Activated CD4-positive, alpha-beta T cell treated with anti-CD3 and anti-CD28 coated beads, Interleukin-10, Interleukin-2, amounts not matched to agents 100 ng/mL and 50 ng/mL, durations not matched to agents 16 hours and 8 hours (primary cell): ENCODE results near the gene PILRA.
"Not testable (repeated sequence)": the region's sequence is repeated elsewhere in the genome, so short reads cannot be mapped to it uniquely, and the experiment has no call there.

Experiments
- DNase-seq: peaks from one replicate; pipeline ENCODE4 v3.0.0-alpha.2; 2020

Gene PILRA

DNA sequence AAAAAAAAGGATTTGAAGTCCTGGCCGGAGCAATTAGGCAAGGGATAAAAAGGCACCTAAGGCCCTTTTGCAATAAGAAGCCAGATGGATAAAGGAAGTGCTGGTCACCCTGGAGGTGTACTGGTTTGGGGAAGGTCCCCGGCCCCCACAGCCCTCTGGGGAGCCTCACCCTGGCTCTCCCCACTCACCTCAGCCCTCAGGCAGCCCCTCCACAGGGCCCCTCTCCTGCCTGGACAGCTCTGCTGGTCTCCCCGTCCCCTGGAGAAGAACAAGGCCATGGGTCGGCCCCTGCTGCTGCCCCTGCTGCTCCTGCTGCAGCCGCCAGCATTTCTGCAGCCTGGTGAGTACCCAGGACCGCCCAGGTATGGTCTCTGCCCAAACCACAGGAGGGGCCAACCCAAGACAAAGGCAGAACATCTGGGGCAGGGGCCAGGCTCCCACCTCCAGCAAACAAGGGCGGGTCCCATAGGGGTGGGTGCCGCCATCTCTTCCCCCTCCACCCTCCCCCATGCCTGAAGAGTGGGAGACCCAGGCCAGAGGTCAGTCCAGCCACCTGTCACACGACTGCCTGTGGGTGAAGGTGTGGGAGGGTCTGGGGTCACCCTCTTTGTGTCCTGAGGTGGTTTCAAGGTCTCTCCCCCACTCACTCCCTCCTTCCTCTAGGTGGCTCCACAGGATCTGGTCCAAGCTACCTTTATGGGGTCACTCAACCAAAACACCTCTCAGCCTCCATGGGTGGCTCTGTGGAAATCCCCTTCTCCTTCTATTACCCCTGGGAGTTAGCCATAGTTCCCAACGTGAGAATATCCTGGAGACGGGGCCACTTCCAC lies 15.0 kb upstream of the PILRA start, which contains the start of gene PILRB:
Gene PILRB, plus strand, starts transcription at position 91 of the 830 bp plus-strand sequence. Its CDS starts 186 bp downstream, at position 277.
- no peak for DNase-seq

DNA sequence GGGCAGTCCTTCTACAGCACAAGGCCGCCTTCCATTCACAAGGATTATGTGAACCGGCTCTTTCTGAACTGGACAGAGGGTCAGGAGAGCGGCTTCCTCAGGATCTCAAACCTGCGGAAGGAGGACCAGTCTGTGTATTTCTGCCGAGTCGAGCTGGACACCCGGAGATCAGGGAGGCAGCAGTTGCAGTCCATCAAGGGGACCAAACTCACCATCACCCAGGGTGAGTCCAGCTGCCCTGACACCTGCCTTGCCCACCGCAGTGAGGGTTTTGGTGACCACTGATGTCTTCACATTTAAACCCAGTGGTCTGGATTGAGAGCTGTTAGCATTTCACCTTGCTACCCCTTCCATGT lies 14.5 kb upstream of the PILRA start:
- DNase-seq, result no peak

DNA sequence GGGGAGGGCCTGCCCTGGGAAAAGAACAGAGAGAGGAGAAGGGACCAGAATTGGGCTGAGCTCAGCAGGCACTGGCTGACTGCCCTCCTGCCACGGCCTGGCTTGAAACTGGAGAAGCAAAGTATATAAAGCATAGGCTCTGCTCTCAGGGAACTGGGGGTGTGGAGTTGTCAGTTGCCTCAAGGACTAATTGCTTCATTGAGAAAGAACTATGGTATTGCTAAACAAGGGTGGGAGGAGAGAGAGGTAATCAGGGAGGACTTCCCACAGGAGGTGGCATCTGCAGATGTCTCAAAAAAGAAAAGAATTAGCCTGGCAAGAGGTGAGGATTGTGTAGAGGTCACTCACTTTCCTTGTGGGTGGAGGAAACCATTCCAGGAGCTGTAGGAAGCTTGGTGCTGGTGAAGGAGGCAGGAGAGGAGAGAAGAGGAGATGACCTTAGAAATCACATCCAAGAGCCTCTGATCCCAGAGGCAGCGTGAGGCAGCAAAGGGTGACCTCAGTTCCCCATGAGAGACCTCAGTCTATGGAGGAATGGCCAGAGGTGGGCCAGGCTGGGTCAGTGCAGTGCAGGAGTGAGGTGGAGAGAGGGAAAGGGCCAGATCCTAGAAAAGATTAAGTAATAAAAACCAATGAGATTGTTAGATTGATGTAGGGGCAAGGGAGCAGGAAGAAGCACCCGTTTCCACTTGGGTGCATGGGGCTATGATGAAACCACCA lies 13.0 kb upstream of the PILRA start:
- DNase-seq, result no peak

DNA sequence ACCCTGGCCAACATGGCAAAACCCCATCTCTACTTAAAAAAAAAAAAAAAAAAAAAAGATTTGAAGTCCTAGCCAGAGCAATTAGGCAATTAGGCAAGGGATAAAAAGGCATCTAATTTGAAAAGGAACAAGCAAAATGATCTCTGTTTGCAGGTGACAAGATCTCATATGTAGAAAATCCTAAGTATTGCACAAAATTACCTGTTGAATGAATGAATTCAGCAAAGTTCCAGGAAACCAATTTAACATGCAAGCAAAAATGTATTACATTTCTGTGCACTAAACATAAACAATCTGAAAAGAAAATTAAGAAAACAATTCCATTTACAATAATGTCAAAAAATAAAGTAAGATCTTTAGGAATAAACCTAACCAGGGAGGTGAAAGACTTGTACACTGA lies 10.2 kb upstream of the PILRA start:
- DNase-seq, result no peak

DNA sequence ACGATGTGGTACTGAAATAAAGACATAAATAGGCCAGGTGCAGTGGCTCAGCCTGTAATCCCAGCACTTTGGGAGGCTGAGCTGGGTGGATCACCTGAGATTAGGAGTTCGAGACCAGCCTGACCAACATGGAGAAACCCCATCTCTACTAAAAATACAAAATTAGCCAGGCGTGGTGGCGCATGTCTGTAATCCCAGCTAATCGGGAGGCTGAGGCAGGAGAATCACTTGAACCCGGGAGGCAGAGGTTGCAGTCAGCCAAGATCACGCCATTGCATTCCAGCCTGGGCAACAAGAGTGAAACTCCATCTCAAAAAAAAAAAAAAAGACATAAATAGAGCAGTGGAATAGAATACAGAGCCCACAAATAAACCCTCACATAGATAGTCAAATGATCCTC lies 9.5 kb upstream of the PILRA start:
- not testable (repeated sequence) for DNase-seq

DNA sequence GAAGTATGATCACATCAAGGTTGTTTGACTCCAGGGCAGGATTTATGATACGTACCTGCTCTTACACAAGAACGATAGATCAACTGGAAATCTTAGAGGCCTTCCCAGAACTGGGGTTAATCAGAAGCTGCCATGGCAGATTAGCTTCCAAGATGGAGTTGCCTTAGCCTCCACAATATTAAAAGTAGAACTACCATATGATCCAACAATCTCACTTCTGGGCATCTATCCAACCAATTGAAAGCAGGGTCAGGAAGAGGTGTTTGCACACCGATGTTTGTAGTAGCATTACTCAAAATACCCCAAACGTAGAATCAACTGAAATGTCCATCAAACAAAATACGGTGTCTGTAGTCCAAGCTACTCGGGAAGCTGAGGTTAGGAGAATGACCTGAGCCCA lies 8.8 kb upstream of the PILRA start:
- DNase-seq, result no peak

DNA sequence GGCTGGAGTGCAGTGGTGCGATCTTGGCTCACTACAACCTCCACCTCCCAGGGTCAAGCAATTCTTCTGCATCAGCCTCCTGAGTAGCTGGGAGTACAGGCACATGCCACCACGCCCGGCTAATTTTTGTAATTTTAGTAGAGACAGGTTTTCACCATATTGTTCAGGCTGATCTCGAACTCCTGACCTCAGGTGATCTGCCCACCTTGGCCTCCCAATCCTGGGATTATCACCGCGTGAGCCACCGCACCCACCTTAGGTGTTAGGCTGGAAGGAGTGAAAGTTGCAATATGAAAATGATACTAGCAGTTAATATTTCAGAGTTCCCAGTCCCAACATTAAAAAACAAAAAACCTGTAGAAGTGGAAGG lies 7.3 kb upstream of the PILRA start:
- DNase-seq, result not testable (repeated sequence)

DNA sequence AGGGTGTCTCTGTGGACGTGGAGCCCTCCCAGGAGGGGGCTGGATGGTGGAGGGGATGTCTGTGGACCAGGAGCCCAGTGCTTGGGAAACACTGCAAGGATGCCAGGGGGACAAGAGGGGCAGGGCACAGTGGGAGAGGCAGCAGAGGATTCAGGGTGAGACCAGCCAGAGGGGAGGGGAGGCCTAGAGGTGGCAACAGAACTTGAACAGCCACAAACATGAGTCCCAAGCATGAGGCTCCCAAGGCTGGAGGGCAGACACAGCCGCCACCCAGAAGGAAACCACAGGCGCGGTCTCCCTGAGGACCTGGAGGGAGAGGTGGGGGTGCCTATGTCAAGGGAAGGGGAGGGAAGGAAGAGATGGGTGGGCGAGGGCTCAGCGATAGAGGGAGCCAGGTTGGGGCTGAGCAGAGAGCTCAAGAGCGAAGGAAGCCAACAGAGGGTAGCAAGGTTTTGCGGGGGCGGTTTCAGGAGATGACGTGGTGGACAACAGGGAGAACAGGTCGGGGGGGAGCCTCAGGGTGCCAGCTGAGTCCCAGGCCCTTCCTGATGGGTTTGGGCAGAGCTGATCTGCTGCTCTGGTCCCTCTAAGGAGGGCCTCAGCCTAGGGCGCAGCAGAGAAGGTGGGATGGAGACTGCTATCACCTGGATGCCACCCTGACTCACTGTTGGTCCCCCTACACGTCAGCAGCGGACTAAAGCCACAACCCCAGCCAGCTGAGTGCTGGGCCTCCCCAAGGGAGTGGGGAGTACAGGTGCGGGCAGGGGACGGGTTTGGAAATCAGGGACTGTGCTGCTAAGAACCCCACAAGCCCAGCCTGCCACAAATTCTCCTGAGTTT lies 6.7 kb upstream of the PILRA start:
- DNase-seq, result peak; percentile 19

DNA sequence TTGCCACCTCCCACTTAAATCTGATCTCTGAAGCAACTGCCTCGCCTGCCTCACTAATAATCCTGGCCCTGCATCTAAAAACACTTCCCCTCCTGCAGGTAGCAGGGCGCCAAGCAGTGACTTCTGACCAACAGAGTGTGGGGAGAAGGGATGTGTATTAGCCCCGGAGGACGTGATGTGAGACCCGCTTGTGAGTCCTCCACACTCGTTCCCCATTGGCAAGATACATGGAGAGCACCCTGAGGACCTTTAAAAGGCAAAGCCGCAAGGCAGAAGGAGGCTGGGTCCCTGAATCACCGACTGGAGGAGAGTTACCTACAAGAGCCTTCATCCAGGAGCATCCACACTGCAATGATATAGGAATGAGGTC lies 6.1 kb upstream of the PILRA start:
- no peak for DNase-seq

DNA sequence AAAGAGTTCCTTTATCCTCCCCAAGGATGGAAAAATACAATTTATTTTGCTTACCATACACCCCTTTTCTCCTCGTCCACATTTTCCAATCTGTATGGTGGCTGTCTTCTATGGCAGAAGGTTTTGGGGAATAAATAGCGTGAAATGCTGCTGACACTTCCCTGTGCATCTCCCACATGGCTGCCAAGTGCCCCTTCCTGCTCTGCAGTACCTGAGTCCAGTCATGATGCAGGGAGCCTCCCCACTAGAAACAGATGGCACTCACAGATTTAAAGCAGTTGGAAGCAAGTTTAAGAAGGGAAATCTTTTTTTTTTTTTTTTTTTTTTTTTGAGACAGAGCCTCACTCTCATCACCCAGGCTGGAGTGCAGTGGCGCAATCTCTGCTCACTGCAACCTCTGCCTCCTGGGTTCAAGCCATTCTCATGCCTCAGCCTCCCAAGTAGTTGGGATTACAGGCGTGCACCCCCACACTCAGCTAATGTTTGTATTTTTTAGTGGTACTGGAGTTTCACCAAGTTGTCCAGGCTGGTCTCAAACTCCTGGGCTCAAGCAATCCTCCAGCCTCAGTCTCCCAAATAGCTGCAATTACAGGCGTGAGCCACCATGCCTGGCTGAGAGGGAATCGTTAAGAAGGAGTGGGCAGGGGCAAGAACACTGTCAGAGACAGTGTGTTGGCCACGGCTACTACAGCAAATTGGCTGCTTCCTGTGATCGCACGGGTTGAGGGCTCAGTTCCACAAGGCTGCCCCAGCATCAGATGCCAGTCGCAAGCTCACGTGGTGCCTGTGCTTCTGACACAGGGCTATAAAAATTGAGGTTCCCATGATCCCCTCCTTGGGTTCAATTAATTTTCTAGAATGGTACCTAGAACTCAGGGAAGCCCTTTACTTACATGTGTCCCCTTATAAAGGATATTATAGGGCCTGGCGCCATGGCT lies 5.3 kb upstream of the PILRA start:
- no peak for DNase-seq

DNA sequence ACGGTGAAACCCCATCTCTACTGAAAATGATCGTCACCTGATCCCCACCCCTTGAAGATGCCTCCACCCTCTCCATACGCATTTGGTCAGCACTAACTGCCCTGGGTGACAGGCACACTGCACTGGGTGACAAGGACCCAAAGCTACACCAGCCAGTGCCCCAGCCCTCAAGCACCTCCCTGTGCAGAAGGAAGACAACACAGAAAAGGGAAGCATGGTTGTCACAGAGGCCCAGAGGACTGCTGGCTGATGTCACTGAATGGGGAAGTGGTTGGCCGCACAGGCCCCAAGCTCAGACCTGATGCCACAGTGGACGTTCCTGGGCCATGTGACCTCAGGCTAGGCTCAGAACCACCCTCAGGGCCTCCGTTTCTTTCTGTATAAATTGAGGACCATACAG lies 4.2 kb upstream of the PILRA start:
- no peak for DNase-seq

DNA sequence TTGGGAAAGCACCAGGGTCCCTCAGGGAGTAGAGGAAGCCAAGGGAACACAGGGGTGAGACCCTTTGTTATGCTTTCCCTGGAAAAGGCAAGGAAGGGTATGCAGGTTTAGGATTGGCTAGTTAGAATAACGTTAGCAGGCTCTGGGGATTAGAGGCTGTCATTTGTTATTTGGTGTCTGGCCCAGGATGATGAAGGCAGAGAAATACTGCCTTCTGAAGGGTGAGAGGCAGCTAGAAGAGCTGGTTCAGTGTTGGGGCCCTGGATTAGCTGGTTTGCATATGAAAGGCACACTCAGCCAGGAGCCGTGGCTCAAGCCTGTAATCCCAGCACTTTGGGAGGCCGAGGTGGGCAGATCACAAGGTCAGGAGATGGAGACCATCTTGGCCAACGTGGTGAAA lies 3.0 kb upstream of the PILRA start:
- DNase-seq, result no peak

DNA sequence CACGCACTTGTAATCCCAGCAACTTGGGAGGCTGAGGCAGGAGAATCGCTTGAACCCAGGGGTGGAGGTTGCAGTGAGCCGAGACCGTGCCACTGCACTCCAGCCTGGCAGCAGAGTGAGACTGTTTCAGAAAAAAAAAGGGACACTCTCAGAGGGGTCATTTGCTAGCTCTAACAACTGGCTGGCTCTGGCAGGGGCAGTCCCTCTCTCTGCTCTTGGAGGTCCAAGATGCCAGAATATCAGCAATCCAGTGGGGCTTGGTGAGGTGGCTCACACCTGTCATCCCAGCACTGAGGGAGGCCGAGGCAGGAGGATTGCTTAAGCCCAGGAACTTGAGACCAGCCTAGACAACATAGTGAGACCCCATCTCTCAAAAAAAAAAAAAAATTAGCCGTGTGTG lies 2.5 kb upstream of the PILRA start:
- no peak for DNase-seq

DNA sequence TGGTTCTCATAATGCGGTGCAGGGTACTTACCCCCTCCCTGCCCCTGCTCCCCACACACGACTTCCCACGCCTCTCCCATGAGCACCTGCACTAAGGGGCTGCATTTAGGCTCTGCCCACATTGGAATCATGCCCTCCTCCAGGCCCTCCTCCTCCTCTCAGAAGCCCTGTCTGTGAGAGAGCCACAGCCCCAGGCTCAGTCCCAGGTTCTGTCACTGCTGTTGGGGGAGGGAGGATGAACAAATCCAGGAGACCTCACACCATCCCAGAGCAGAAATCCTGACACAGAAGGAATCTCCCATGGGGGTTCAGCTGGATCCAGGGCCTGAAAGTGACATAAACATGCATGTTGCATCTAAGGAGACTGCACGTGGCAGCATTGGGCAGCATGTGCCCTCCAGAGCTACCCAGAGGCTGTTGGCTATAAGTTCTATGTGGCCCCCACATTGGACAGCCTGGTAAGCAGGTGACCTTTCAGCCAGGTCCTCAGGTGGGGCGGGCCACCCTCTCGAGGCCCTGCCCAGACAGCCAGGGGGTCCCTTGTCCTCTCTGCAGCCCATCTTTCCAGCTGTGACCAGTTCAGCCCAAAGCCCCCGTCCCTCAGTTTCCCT lies 1.6 kb upstream of the PILRA start:
- DNase-seq, result no peak

DNA sequence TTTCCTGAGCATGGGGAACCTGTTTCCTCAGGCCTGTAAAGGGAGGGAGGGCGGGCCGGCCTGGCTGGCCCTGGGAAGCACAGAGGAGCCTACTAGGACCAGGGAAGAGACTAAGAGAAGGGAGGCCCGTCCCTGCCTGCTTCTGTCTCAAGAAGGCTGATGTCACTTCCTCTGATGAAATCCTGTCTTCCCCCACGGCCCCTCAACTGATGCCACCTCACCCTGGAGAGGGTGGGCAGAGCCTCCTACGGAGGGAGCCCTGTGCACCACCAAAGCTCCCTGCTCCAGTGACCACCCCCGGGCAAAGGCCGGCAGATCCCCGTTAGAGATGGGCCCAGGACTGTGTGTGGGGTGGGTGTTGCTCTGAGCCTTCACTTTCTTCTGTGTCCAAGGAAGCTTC lies 1.0 kb upstream of the PILRA start:
- DNase-seq, result peak; percentile 44

DNA sequence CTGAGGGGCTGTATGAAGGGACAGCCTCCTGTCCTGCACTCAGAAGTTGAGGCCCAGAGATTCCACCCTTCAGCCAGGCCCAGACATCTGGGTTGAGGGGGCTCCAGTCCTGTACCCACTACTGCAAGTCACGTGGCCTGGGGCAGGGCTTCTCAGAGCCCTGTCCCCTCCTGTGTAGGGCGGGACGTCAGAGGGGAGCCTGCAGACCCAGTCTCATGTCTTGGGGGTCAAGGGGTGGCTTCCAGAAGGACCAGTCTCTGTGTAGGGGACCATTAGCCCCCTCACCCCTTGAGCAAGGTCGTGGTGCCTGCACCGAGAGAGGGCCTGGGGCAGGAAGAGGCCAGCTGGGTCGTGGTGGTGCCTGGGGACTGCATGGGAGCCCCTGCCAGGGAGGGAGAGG lies 593 bp upstream of the PILRA start:
- no peak for DNase-seq

DNA sequence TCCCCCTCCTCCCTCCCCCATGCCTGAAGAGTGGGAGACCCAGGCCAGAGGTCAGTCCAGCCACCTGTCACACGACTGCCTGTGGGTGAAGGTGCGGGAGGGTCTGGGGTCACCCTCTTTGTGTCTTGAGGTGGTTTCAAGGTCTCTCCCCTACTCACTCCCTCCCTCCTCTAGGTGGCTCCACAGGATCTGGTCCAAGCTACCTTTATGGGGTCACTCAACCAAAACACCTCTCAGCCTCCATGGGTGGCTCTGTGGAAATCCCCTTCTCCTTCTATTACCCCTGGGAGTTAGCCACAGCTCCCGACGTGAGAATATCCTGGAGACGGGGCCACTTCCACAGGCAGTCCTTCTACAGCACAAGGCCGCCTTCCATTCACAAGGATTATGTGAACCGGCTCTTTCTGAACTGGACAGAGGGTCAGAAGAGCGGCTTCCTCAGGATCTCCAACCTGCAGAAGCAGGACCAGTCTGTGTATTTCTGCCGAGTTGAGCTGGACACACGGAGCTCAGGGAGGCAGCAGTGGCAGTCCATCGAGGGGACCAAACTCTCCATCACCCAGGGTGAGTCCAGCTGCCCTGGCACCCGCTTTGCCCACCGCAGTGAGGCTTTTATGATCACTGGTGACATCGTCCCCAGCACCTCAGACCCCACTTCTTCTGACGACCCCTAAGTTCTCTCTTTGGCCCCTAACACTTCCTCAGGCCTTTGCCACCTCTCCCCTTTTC lies 747 bp downstream of the PILRA start:
- not testable (repeated sequence) for DNase-seq

DNA sequence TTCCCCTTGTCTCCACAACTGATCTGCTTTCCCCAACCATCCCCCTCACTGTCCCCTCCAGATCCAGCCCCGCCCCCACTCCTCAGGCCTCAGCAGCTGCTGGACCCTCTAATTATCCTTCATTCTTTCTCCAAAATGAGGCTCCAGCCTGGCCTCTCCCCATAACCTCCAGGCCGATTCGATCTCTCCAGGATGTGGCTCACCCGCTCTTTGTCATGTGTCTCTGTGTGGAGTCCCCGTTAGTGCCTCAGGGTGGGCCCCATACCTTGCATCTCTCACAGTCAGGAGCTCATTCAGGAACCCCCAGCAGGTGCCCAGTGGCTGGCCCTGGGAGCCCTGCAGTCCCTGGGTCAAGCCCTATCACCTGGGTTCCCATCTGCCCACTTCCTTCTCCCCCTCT lies 1.3 kb downstream of the PILRA start:
- no peak for DNase-seq

DNA sequence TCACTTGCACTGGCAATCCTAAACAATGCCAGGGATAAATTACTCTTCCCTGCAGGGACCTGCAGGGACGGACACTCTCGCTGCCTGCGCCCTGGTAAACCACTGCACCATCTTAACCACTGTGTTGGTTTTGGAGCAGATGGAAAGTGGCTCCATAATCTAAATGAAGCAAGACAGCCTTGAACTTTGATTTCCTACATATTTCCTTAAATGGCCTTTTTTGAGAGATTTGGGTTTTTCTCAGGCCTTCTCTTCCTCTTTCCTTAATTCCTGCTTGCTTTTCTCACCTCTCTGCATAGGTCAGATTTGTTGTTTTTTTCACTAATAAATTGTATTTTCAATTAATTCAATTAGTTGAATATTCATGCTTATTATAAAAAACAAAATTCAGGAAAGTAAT lies 2.8 kb downstream of the PILRA start:
- no peak for DNase-seq

DNA sequence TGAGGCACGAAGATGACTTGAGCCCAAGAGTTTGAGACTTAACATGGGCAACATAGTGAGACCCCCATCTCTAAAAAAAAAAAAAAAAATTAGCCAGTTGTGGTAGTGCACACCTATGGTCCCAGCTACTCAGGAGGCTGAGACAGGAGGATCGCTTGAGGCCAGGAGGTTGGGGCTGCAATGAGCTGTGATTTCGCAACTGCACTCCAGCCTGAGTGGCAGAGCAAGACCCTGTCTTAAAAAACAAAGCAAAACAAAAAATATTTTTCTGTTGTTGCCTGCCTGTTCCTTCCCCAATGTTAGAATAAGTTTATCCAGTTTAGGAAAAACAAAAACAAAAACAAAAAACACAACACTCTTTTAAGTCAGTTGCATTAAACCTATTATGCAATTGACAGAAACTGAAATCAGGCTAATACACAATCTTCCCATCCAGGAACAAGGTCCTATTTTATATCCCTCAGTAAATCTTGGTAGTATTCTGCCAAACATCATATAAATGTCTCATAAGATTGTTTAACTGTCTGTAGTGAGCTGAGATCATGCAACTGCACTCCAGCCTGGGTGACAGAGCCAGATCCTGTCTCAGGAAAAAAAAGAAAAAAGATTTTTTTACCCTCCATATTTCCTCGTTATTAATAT lies 4.9 kb downstream of the PILRA start:
- DNase-seq, result no peak

DNA sequence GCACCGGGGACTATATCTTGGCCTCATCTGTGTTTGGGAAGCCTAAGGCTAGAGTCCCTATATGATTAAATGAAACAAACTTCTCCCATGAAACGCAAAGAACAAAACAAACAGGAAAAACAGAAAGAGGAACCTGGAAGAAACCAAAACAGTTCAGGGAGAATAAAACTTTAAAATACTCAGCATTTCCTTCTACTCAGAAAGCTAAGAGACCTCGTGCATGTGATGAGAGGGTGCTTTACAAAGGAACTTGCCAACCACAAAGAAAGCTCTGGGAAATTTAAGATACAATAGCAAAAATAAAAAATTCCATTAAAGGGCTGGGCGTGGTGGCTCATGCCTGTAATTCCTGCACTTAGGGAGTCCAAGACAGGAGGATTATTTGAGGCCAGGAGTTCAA lies 6.9 kb downstream of the PILRA start:
- DNase-seq, result no peak
